Lower lobe of right lung (tissue), 2 donors: ENCODE results near the gene PIGT. TPM values are rescaled to one million over a fixed set of nuclear protein-coding genes. Genes with fewer than 3 reads are reported as not detected.

Experiments
- ATAC-seq, 2 donors: fragments of 200-7000 bp; cut with Tn5 transposase; one replicate each; pipeline ENCODE4 v1.9.1; 2020 to 2022; ENCODE audit warnings: mild to moderate bottlenecking in 2 of 2, moderate library complexity in 2 of 2
- DNase-seq: peaks from one replicate; pipeline ENCODE4 v3.0.0-alpha.2; 2020
- H3K27ac ChIP-seq: fragments of 200-600 bp; one replicate; pipeline ENCODE4 v1.8.0; 2022
- H3K27me3 ChIP-seq: fragments of 200-600 bp; one replicate; pipeline ENCODE4 v1.8.0; 2022; ENCODE audit warnings: low read depth
- H3K36me3 ChIP-seq: fragments of 200-600 bp; one replicate; pipeline ENCODE4 v1.8.0; 2022; ENCODE audit warnings: mild to moderate bottlenecking
- H3K4me1 ChIP-seq: fragments of 200-600 bp; one replicate; pipeline ENCODE4 v1.8.0; 2022
- H3K4me3 ChIP-seq: fragments of 200-600 bp; one replicate; pipeline ENCODE4 v1.8.0; 2022; ENCODE audit warnings: mild to moderate bottlenecking
- H3K9me3 ChIP-seq: fragments of 200-600 bp; one replicate; pipeline ENCODE4 v1.8.0; 2022
- intact Hi-C: fragments of 100-400 bp; cut with DNase I; formaldehyde crosslinking; loops from one replicate; pipeline ENCODE4 v1.11.0; 2022
- total RNA-seq: library from RNA; stranded (reverse); fragmentation: NEBNext Ultra II Directional; extraction: Animal tissue kit (Norgen Biotek cat#: 25700); gene quantifications from one replicate; pipeline ENCODE4 v1.2.1, GENCODE V29; 2021
- TF ChIP-seq, protein P1 (sequence below): fragments of 200-600 bp; IDR thresholded peaks from one replicate; pipeline ENCODE4 v1.8.0; 2022; ENCODE audit warnings: antibody characterized with exemption, mild to moderate bottlenecking
- donor health status: DM: no; HTN: yes; CAD: no; lungs with severe emphysema.

The PIGT gene
- total RNA-seq, 1 donor from 2014 or later = 78.7 TPM

GRCh38 chr20:45370571-45371160, 45.3 kb upstream of the PIGT start:
- no peaks in the 10 kb centered on the region for H3K9me3 ChIP-seq
- TF ChIP-seq, protein P1, sequence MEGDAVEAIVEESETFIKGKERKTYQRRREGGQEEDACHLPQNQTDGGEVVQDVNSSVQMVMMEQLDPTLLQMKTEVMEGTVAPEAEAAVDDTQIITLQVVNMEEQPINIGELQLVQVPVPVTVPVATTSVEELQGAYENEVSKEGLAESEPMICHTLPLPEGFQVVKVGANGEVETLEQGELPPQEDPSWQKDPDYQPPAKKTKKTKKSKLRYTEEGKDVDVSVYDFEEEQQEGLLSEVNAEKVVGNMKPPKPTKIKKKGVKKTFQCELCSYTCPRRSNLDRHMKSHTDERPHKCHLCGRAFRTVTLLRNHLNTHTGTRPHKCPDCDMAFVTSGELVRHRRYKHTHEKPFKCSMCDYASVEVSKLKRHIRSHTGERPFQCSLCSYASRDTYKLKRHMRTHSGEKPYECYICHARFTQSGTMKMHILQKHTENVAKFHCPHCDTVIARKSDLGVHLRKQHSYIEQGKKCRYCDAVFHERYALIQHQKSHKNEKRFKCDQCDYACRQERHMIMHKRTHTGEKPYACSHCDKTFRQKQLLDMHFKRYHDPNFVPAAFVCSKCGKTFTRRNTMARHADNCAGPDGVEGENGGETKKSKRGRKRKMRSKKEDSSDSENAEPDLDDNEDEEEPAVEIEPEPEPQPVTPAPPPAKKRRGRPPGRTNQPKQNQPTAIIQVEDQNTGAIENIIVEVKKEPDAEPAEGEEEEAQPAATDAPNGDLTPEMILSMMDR = no peak
- no peak overlapping the region for H3K4me3 ChIP-seq
- DNase-seq (no peak), ATAC-seq (no peak)
- H3K27ac ChIP-seq = no peak overlapping the region
- H3K36me3 ChIP-seq = peaks cover 32% of the 10 kb centered on the region
- intact Hi-C loops = no loop called here
- peaks cover 49% of the 10 kb centered on the region for H3K4me1 ChIP-seq
- H3K27me3 ChIP-seq = no peaks in the 10 kb centered on the region

DNA sequence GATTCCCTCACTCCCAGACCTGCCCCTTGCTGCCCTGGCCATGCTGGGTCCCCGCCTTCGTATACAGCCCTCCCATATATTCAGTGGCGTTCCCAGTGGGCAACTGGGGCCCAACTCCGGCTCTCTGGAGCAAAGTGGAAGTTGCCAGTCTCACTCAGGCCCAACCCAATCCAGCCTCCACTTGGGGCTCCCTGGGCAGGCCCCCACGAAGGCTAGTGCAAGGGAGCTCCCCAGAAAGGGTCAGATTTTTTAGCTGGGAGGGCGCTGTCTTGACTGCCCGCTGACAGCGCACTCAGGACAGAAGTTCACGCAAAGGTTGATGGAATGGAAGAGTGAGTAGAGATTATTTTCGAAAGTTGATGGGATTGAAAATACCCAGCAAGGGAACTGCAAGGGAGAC, 43.7 kb upstream of the PIGT start:
- no peak for DNase-seq
- ATAC-seq = no peak
- H3K36me3 ChIP-seq = peaks cover 16% of the 10 kb centered on the region
- H3K4me1 ChIP-seq = peaks cover 50% of the 10 kb centered on the region
- intact Hi-C loops = no loop called here
- TF ChIP-seq, protein P1 = no peak
- H3K27me3 ChIP-seq = no peaks in the 10 kb centered on the region
- H3K9me3 ChIP-seq = no peaks in the 10 kb centered on the region
- no peak overlapping the region for H3K27ac ChIP-seq
- H3K4me3 ChIP-seq = no peak overlapping the region

DNA sequence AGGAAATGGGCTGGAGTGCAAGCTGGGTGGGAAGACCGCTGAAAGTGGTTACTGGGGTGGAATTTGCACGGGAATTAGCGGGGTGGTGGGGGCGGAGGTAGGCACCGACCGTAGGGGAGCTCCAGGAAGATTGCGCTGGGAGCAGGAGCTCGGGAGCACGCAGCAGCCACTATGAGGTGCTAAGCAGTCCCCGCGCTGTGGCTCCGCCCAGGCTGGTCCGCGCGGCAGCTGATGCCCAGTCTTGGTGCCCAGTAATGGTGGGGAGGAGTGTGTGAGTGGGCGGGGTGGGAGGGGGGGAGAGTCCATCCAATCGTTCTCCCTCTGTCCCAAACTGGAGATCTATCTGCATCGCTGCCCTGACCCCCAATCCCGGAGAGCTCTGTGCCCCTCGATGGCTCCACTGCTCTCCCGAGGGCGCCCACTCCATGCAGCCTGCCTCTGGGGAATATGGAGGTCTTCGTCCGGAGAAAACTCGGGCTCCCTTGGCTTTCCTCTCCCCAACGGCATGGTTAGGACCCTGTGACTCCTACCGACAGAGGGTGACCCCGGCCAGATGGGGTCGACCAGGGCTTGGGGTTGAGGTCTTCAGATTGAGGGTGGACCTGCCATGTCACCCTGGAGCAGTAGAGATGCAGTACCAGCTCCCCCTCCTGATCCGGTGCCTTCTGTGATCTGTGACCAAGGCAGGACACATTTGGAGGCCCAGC, 43.1 kb upstream of the PIGT start:
- H3K27me3 ChIP-seq = no peaks in the 10 kb centered on the region
- peaks cover 11% of the 10 kb centered on the region for H3K36me3 ChIP-seq
- H3K4me1 ChIP-seq = peaks cover 44% of the 10 kb centered on the region
- DNase-seq = peak; percentile 68
- ATAC-seq = peak; percentile 55 to 57
- H3K27ac ChIP-seq = peak overlapping the region; percentile 71
- H3K4me3 ChIP-seq = peak overlapping the region; percentile 61
- intact Hi-C loops = no loop called here
- no peaks in the 10 kb centered on the region for H3K9me3 ChIP-seq
- TF ChIP-seq, protein P1 = no peak

- Histone ChIP-seq H3K27ac (peak overlapping the region; percentile 71), H3K36me3 (peaks cover 3% of the 10 kb centered on the region), H3K9me3 (no peaks in the 10 kb centered on the region), H3K4me3 (peak overlapping the region; percentile 61), H3K27me3 (no peaks in the 10 kb centered on the region), H3K4me1 (peaks cover 37% of the 10 kb centered on the region)
- ATAC-seq = peak; percentile 91
- intact Hi-C loops = no loop called here
- TF ChIP-seq, protein P1 = peak; percentile 88
- DNase-seq = peak; percentile 92
Observed at GRCh38 chr20:45373353-45374100, 42.4 kb upstream of the PIGT start.

DNA sequence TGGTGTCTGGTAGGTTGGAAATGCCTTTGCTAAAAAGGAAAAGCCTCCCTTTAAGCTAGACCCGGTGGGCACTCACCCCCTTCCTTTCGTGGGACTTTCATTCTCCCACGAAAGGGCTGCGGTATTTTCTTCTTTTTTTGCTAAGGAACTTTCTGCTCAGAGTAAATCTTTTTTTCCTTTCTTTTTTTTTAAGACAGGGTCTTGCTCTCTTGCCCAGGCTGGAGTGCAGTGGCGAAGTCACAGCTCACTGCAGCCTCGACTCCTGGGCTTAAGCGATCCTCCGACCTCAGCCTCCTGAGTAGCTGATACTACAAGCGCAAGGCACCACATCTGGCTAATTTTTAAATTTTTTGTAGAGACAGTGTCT, 41.9 kb upstream of the PIGT start:
- intact Hi-C loops = no loop called here
- DNase-seq (no peak), ATAC-seq (no peak)
- Histone ChIP-seq H3K27me3 (no peaks in the 10 kb centered on the region), H3K4me1 (peaks cover 32% of the 10 kb centered on the region), H3K27ac (peak overlapping the region; percentile 71), H3K4me3 (peak overlapping the region; percentile 61), H3K36me3 (no peaks in the 10 kb centered on the region), H3K9me3 (no peaks in the 10 kb centered on the region)
- TF ChIP-seq, protein P1 = no peak
